ENCODE measurements around the gene WNT3.

The WNT3 gene

DNA sequence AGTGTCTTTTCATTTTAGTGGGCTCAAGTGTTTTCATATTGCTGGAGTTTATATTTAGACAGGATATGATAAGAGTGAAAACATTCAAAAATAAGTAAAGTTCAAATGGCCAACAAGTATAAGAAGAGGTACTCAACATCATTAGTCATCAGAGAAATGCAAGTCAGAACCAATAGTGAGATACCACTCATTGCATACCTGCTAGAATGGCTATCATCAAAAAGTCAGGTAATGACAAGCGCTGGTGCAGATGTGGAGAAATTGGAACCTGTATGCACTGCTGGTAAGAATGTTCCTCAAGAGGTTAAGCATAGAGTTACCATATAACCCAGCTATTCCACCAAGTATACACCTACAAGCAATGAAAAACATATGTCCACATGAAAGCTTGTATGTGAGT lies 87.8 kb downstream of the WNT3 start:
- no peak for DNase-seq (ENCODE audit: low read depth)

DNA sequence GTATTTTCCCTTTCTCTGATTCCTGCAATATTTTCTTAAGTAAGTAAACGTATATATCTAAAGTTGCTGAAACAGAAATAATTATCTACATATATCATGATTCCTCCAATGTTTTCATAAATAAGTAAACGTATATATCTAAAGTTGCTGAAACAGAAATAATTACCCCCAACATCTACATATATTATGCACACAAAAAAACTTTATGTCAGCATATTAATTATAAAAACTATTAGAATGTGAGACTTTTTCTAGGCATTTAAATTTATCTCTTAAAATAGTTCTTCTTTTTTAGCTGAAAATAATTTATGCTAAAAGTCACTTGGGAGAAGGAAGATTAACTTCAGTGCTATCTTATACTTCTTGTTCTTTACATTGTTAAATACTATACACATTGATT lies 88.5 kb downstream of the WNT3 start:
- no peak for DNase-seq (ENCODE audit: low read depth)

DNA sequence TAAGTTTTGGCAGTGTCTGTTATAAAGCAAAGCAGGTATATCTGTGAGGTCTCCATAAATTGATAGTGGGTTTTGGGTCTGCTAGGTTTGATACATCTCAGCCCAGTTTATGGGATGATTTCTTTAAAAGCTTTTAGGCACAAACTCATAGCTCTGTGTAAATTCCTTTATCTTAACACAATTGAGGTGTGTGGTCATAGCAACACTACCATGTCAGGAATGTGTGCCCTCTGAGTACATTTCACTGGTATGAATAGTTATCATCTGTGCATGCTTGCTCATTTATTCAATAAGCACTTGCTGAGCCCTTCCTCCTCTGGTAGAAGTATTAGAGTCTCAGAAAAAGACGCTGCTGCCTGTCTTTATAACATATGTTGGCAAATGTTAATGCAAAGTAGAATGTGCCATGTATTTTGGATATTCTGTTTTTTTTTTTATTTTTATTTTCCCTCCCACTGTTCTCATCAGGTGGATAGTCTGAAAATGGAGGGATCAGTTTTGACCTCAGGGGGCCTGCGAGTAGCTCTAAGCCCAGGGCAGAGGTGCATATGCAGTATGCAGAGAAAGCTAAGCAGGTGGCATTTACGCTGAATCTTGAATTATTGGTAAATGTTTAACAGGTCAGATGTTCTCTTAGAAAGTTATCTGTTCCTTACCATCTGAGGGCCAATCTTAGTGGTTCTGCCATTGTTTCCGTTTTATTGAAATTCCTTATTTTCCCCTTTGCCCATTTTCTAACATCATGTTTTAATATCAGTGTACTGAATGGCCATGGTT lies 90.7 kb downstream of the WNT3 start:
- DNase-seq (ENCODE audit: low read depth): no peak

DNA sequence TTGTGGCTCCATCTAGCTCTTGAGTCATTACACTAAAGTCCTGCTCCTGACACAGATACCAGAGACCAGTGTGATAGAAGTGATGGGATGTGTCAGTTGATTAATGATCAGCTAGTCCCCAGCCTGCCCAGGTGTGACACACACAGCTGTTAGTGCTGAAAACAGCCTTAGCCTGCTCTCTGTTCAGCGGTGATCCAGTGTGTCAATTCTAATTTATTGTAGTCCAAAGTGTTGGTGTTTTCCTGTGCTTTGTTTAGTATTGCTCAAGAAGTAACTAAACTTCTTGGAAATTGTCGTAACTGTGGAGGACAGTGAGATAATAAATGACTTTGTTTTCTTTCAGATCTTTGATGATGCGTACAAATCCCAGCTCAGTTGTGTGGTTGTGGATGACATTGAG lies 92.3 kb downstream of the WNT3 start:
- DNase-seq (ENCODE audit: low read depth): no peak

DNA sequence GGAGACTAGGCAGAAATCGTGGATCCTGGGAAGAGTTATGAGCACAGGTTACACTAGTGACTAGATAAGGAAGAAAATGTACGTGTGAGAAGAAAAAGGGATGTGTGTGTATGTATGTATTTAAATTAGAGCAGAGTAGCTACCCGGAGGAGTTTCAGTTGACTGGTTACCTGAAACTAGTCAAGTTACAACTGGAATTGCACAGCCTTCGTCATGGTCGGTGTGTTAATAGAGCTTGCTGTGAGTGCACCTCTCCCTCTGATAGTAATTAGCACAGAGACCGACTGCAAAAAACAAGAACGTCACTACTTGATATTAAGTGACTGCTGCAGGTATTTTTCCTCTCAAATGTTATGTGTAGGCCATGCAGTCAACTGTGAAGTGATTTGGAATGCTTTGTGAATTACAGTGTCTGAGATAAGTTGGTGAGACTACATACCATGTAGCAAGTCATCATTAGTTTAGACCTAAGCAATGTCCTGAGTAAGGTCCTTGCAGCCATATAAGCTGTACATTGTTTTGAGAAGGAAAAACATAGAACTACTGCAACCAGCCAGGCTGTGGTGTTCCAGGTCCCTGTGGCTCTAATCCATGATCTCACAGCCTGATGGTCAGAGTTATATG lies 95.7 kb downstream of the WNT3 start:
- no peak for DNase-seq (ENCODE audit: low read depth)

DNA sequence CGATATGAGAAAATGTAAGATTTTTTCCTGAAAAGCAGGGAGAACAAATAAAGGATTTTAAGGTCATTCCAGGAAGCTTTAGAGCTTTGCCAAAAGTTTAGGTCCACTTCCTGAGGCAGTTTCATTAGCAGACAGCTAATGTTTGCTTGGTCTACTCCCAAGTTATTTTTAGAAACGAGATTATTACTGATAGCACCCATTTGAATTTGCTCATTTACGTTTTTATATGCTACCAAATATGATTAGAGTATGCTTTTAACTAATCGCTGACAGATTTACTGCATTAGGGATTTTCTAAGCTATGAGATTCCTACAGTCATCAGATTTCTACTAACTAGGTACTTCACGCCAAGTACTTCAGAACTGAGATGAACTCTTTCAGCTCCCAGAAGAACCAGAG lies 98.1 kb downstream of the WNT3 start:
- no peak for DNase-seq (ENCODE audit: low read depth)

DNA sequence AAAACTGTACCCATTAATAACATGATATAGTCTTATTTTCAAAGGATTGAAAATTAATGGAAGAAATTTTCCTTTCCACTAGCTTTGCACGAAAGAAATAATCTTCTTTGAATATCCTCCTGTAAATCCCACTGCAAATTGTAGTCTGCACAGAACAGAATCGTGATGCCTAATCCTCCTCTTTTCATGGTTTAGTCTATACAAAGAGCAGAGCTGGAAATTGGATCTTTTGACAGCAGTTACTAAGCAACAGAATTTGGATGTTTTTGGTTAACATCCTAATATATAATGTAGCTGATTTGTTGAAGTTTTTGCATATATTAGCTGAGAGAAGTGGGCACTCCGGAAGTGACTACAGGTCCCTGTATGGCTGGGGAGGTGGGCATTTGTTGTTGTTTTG lies 98.6 kb downstream of the WNT3 start:
- no peak for DNase-seq (ENCODE audit: low read depth)

DNA sequence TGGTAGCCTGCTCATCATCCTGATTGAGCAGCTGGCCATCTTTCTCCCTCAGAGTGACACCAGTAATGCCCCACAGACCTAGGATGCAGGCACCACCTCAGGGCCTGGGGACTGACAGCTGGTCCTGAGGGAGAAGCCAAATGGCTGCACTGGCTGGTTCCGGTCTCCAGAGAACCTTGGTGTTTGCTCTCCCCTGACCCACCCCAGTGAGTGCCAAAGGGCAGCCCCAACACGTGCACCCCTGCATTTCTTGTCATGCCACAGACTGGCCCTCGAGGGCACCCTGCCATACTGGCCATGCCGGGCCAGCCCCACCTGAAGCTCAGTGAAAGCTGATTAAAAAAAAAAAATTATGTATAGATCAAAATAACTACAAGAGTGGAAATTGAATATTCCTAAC lies 100.5 kb downstream of the WNT3 start:
- no peak for DNase-seq (ENCODE audit: low read depth)

Data from activated T-cell treated with anti-CD3 and anti-CD28 coated beads for 1 hour (primary cell).